ENCODE results near the gene P2RY12.

Gene P2RY12

DNA sequence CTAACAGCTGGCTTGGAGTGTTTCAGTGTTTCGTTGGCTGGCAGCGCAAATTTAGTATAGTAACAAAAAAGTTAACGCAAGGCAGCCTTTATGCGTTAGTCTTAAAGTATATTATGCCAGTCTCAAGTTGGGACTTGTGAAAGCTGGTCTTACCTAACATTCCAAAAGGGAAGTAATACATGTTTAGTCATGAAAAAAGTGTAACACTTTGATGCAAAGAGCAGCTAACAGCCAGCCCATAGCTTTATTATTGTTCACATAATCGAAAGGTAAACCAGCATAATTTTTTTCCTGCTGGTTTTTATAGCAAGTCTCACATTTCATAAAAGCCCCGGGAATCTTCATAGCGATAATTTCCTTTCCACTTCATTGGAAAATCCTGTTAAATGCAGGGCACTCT, 65.6 kb downstream of the P2RY12 start:
- no peak for DNase-seq (ENCODE audit: low read depth)
- no peak for TF ChIP-seq CTCF (IDR thresholded peaks at IDR 0.05; ENCODE audit: control insufficient read depth, insufficient read depth, low read depth, low read length, missing control alignments)
- no peak overlapping the region for H3K4me3 ChIP-seq (ENCODE audit: control insufficient read depth, low read depth, low read length)

DNA sequence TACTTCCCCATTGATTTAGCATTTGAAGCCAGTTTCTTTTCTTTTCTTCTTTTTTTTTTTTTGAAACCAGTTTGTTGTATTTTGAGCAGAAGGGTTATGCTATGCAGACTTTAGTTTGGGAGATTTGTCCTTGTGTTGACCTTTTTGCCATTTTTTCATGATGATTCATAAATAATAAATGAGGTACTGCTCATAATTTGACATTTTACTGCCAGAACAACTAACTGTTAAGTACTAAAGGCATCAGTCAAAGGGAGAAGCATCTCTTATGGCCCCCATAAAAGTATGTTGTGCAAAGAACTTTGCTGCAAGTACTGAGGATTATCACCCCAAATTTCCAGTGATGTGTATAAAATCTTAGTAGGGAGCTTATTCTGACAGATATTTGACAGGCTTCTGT, 66.2 kb downstream of the P2RY12 start:
- no peak overlapping the region for H3K4me3 ChIP-seq (ENCODE audit: control insufficient read depth, low read depth, low read length)
- TF ChIP-seq CTCF (IDR thresholded peaks at IDR 0.05; ENCODE audit: control insufficient read depth, insufficient read depth, low read depth, low read length, missing control alignments) = no peak
- DNase-seq (ENCODE audit: low read depth) = no peak

GRCh38 chr3:151316267-151316991, 68.1 kb downstream of the P2RY12 start, which contains the start of gene GPR87:
Gene GPR87 (minus strand): TSS chr3:151316820. CDS start chr3:151300100, 16,720 bp downstream.
- H3K4me3 ChIP-seq (ENCODE audit: control insufficient read depth, low read depth, low read length) = no peak within 1 kb of the TSS
- no peak for DNase-seq (ENCODE audit: low read depth)
- no peak for TF ChIP-seq CTCF (IDR thresholded peaks at IDR 0.05; ENCODE audit: control insufficient read depth, insufficient read depth, low read depth, low read length, missing control alignments)

DNA sequence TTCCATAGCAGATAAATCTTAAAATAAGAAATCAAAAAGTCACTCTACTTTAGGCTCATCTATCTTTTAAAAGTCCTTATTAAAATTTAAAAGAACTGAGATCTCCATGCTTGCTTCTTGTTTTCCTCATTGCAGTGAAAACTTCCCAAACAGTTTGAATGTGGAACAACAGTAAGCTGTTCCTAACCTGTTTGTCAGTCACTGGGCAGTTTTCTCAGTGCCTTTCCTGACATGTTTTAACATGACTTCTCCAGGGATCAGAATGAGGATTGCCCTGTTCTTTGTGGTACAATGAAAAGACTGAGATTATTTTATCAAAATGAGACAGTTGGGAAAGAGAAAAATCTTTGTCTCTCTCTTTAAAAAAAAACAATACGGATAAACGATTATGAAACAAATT, 68.7 kb downstream of the P2RY12 start:
- no peak overlapping the region for H3K4me3 ChIP-seq (ENCODE audit: control insufficient read depth, low read depth, low read length)
- no peak for TF ChIP-seq CTCF (IDR thresholded peaks at IDR 0.05; ENCODE audit: control insufficient read depth, insufficient read depth, low read depth, low read length, missing control alignments)
- no peak for DNase-seq (ENCODE audit: low read depth)

- no peak overlapping the region for H3K4me3 ChIP-seq (ENCODE audit: control insufficient read depth, low read depth, low read length)
- no peak for DNase-seq (ENCODE audit: low read depth)
- TF ChIP-seq CTCF (IDR thresholded peaks at IDR 0.05; ENCODE audit: control insufficient read depth, insufficient read depth, low read depth, low read length, missing control alignments) = no peak
These were observed 69.4 kb downstream of the P2RY12 start for GRCh38 chr3:151315136-151315535.

- no peak for TF ChIP-seq CTCF (IDR thresholded peaks at IDR 0.05; ENCODE audit: control insufficient read depth, insufficient read depth, low read depth, low read length, missing control alignments)
These were observed 70.0 kb downstream of the P2RY12 start for GRCh38 chr3:151314593-151314992.

More at GRCh38 chr3:151314593-151314992, 70.0 kb downstream of the P2RY12 start:
- DNase-seq (ENCODE audit: low read depth) = no peak
- no peak overlapping the region for H3K4me3 ChIP-seq (ENCODE audit: control insufficient read depth, low read depth, low read length)
